GM19397 (cell line): ENCODE results near the gene RWDD4.

Experiments
- ATAC-seq: cut with Tn5 transposase; IDR thresholded peaks from one replicate; pipeline ENCODE4 v1.9.1; 2021; ENCODE audit warnings: mild to moderate bottlenecking, moderate library complexity; ENCODE audit not compliant: unreplicated experiment

The RWDD4 gene

GRCh38 chr4:183659029-183659871 is at the start of gene RWDD4, which contains the start of gene TRAPPC11:
RWDD4 (minus strand) TSS chr4:183659185; CDS start chr4:183658952, 233 bp downstream.
TRAPPC11 (plus strand) TSS chr4:183659293; CDS start chr4:183663868, 4,575 bp downstream.
- peak; percentile 99 for ATAC-seq

GRCh38 chr4:183702492-183702891 is 43.5 kb upstream of the RWDD4 start:
- no peak for ATAC-seq

GRCh38 chr4:183700407-183700806 is 41.4 kb upstream of the RWDD4 start:
- no peak for ATAC-seq

GRCh38 chr4:183698909-183699308 is 39.9 kb upstream of the RWDD4 start:
- no peak for ATAC-seq

GRCh38 chr4:183691897-183692296 is 32.9 kb upstream of the RWDD4 start:
- ATAC-seq: no peak

- ATAC-seq: no peak
Measured at GRCh38 chr4:183691006-183691405, 32.0 kb upstream of the RWDD4 start.

GRCh38 chr4:183688216-183688615 is 29.2 kb upstream of the RWDD4 start:
- ATAC-seq: no peak

GRCh38 chr4:183686461-183686860 is 27.5 kb upstream of the RWDD4 start:
- no peak for ATAC-seq

GRCh38 chr4:183681119-183681518 is 22.1 kb upstream of the RWDD4 start:
- ATAC-seq: no peak

- no peak for ATAC-seq
Measured at GRCh38 chr4:183675625-183676024, 16.6 kb upstream of the RWDD4 start.

- ATAC-seq: no peak
Measured at GRCh38 chr4:183674153-183674552, 15.2 kb upstream of the RWDD4 start.

GRCh38 chr4:183670960-183671555 is 12.1 kb upstream of the RWDD4 start:
- ATAC-seq: no peak

GRCh38 chr4:183670251-183670650 is 11.3 kb upstream of the RWDD4 start:
- ATAC-seq: no peak

GRCh38 chr4:183666088-183666487 is 7.1 kb upstream of the RWDD4 start:
- ATAC-seq: no peak

GRCh38 chr4:183659872-183660242 is 872 bp upstream of the RWDD4 start:
- no peak for ATAC-seq

- peak; percentile 35 for ATAC-seq
Measured at GRCh38 chr4:183658362-183659028, 490 bp downstream of the RWDD4 start.

- no peak for ATAC-seq
Measured at GRCh38 chr4:183657564-183657963, 1.4 kb downstream of the RWDD4 start.

- no peak for ATAC-seq
Measured at GRCh38 chr4:183645326-183645725, 13.7 kb downstream of the RWDD4 start.

GRCh38 chr4:183639291-183639690 is 19.7 kb downstream of the RWDD4 start:
- no peak for ATAC-seq

- ATAC-seq: no peak
Measured at GRCh38 chr4:183638436-183638835, 20.5 kb downstream of the RWDD4 start.

GRCh38 chr4:183637461-183637860 is 21.5 kb downstream of the RWDD4 start:
- no peak for ATAC-seq

GRCh38 chr4:183636923-183637322 is 22.1 kb downstream of the RWDD4 start:
- ATAC-seq: no peak
